Activated CD8-positive, alpha-beta memory T cell treated with anti-CD3 and anti-CD28 coated beads for 1 hour (primary cell): ENCODE results near the gene ADGRA3.

Experiments
- DNase-seq, 2 donors: peaks; one replicate each; pipeline ENCODE4 v3.0.0-alpha.2; 2020; ENCODE audit warnings: low read depth in 1 of 2; ENCODE audit errors: extremely low read depth in 1 of 2

Gene ADGRA3

DNA sequence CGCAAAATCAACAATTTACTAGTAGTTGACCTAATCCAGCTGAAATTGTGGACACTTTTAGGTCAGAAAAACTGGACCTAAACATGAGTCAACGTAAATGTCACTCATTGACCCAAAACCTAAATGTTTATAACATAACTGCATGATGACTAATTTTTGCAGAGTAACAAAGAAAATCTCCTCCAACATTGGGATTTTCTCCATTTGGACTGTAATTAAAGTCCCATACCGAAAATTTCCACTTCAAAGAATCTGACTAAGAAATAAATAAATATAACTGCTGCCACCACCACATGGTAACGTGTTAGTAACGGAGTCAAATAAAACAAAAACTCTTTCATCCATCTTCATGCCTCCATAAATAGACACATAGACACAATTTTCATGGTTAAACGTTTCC, 1.9 kb downstream of the ADGRA3 start:
- no peak for DNase-seq

DNA sequence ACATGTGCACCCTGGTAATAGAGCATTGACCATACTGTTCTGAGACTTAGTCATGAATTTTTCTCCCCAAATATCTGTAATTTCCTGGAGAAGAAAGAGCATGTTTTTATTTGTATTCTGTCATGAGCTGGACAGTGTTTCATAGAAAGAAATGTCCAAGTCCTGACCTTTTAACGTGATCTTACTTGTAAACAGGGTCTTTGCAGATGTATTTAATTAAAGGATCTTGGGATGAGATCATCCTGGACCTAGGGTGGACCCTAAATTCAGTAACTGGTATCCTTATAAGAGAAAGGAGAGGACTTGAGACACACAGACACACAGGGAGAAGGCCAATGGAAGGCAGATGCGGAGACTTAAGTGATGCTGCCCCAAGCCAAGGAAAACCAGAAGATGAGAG, 3.6 kb downstream of the ADGRA3 start:
- no peak for DNase-seq

DNA sequence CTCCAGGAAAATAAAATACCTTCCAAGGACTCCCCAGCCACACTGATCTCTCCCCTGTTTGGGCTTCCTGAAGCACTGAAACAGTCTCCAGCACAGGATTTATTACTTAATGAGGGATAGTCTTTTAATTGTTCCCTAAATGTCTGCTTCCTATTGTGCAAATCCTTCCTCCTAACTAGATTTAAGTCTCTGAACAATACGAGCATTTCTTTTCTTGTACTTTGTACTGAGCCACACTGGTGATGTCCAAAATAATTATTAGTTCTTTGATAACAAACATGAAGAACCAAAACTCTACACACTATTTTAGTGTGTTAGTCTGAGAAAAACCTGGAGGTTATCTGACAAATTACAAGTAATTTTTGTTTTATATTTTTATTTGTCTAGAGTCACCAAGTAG, 5.1 kb downstream of the ADGRA3 start:
- DNase-seq, result no peak

DNA sequence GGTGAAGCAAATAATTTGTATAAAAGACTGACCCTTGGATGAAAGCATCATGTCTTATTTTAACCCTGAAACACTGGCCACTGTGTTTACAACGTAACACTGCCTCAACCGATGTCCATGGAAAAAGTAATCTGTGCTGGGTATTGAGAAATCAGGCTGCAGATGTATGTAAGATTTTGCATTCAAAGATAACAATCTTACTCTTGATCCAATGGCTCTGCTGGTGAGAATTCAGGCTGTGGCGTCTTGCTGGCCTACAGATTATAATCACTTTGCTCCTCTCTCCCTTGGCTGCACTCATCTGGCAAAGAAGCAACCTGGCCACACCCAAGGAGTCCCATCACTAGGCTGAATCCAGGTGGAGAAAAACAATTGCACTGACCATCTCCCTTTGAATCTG, 7.5 kb downstream of the ADGRA3 start:
- DNase-seq, result no peak

DNA sequence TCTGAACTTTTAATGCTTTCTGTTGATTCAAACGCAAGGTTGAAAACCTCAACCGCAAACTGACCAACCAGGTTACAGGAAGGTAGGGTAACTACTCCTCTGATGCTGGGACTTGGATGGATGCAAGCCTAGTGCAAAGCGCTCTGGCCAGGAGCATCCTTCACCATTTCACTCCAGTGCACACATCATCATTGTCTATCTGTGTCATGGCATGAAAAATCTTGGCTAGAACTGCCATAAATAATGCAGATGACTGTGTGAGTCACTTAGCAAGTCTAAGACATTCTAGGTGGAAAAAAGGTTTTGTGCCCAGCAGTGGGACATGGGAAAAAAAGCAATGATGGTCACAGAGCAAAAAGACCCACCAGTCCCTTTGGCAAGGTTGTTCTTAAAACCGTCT, 10.9 kb downstream of the ADGRA3 start:
- DNase-seq, result no peak

DNA sequence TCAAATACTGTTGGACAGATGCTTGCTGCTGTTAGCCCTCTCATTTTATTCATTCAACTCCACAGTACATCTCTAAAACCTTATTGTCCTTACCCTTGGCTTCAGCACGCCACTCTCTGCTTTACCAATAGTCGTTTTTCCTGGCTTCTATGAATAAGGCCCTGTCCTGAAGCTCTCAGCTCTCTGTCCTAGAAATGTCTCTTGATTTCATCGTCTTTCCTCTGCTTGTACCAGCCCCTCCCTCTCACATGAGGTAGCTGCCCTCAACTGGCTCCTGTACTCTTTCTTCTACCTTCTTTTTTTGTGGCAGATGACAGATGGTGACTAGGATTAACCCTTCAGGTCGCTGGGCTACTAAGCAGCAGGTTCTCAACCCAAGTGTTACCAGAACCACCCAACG, 11.4 kb downstream of the ADGRA3 start:
- DNase-seq, result no peak

DNA sequence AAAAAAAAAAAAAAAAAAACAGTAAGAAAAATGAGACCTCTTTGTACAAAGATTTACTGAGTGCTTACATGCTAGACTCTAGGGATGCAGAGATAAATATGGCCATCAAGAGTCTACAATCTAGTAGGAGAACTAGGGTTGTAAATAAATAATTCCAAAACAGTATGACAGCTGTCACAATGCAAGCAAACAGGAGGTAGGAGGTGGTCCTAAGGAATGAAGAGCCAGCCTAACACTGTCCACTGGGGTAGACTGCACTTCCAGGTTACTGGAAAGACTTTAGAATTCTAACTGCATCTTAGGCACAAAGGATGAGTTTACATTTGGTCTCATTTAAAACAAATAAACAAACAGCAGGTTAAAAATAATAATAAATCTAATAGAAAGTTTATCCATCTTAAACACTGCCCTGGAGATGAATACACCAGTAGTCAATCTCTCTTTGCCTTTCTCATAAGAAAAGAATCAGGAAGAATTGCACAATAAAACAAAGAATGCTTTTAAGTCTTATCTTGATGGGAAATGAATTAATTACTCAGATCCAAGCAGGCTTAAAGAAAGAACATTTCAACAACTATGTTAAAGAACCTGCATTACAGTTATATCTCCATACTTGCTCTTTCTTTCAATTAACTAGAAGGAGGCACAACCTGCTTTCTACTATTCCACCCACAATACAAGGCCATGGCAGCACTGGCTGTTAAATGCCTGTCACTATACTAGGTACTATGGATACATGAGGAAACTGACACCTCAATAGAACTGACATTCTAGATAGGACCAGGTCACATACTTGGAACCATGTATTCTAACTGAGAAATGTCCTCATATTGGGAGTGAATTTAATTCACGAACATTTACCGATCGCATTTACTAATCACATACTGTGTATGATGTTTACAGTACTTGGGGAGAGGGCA, 12.7 kb downstream of the ADGRA3 start:
- DNase-seq, result no peak

DNA sequence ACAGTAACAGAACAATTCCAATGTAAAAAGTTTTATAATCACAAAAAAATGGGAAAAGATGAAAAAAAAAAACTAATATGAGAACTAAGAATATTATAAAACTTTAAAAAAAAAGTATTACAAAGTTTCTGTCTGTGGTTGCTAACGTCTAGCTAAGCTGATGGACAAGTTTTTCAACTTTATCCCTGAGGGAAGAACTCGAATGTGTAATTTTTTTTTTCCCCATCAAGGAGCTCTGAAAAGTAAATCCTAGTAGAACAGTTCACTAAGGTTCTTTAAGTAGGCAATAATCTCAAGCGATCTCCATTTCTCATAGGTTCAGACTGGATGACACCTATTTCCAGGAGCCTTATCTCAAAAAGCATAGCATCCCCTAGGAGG, 14.2 kb downstream of the ADGRA3 start:
- DNase-seq, result no peak

DNA sequence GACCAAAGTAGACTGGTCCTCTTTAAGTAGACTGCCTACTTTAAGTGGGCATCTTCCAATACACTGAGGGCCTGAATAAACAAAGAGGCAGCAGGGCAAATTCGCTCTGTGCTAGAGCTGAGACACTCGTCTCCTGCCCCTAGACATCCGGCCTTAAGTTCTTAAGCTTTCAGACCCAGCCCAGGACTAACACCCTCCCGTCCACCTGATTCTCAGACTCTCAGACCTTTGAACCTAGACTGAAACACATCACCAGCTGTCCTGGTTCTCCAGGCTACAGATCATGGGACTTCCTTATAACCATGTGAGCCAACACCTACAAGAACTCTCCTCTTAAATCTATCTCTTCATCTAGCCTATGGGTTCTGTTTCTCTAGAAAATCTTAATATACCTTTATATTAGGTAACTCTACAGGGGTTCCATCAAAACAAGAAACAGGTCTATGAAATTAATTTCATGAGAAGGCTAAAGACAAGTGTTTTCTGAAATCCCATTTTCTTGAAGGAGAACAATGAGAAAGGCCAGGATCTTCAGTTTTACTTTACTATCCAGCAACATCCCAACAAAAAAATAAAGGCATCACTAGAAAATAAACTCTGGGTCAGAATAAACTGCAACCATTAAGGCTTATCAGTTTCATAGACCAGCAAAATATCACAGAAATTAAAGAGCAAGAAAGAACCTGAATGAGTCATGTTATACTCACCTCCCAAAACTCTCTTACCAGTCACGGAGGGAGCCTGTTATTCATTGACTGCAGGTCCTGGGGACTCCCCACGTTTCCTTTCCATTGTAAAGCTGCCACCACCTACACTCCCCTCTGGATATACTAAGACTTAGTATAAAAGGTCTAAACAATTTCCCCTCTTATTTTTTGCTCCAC, 14.8 kb downstream of the ADGRA3 start:
- no peak for DNase-seq

DNA sequence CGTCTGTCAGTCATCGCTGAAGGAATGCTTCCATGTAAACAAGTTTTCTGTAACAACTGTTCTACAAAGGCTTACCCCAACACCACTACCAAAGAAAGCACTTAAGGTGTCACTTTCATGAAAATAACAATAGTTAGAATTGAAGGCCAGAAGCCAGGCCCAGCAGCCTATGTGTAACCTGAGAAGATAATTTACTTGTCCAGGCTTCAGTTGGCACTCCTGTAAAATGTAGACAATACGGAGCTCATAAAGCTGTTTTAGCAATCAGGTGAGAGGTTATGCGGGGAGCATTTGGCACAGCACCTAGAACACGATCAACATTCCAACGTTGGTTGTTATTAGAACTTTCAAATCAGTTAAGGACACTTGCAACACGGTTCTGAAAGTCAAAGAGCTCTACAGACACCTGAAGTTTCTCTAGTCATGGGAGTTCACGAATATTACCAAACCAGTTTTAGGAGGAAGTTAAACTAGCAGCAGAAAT, 15.7 kb downstream of the ADGRA3 start:
- DNase-seq, result no peak

DNA sequence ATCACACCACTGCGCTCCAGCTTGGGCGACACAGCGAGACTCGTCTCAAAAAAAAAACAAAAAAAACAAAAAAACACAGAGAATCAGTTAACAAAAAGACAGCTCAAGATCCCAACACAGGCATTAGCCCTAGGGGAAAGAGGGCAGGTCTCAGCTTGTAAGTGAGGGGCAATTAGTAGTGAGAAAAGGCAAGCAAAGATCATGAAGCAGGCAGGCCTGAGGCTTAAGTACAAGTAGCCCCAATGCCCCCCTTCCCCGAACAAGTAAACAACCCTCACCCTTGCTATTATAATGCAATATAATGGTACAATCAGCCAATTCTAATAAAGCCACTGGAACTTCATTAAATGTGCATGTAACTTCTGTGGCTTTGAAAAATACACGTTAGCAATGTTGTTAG, 17.0 kb downstream of the ADGRA3 start:
- no peak for DNase-seq

DNA sequence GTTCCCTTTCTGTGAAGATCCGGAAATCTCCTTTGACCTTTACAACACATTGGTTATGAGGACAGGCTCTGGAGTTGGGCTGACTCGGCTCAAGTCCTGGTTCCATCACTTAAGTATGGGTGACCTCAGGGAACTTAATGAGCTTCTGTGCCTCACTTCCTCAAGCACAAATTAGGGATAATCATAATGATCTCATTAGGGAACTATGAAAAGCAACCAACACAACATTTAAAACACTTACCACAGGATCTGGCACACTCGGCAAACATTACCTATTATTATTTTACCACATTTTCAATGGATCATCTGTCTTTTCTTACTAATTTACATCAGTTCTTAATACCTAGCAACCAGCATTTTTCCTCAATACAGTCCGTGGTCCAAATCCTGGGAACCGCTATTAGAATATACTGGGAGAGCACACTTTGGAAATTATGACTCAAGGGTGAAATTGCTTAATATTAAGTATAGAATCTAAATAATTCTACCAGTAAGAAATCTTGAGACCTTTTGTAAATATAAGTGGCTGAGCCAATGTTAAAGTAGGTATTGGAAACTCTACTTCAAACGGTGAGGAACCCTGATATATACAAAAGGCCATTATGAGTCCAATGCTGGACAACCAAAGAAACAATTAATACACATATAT, 19.6 kb downstream of the ADGRA3 start:
- DNase-seq, result no peak

DNA sequence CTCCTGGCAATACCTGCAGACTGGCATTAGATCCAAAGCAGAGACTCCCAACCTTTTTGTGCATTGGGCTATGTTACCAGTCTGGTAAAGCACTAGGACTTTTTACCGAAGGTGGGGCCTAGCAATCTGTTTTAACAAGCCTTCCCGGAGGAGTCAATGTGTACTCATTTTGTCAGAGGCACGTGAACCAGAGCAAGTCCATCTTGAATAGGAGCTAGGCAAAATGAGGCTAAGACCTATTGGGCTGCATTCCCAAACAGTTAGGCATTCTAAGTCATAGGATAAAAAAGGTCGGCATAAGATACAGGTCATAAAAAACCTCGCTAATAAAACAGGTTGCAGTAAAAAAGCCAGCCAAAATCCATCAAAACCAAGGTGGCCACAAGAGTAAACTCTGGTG, 22.3 kb downstream of the ADGRA3 start:
- DNase-seq, result no peak

DNA sequence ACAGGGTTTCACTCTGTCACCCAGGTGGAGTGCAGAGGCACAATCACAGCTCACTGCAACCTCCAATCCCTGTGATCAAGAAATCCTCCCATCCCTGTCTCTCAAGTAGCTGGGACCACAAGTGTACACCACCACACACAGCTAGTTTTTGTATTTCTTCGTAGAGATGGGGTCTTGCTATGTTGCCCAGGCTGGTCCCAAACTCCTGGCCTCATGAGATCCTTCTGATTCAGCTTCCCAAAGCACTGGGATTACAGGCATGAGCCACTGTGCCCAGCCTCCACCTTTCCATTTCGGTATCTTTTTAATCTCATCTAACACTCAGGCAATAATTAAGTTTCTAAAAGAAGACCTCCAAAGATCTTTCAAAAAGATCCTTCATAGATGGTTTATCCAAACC, 22.9 kb downstream of the ADGRA3 start:
- no peak for DNase-seq

DNA sequence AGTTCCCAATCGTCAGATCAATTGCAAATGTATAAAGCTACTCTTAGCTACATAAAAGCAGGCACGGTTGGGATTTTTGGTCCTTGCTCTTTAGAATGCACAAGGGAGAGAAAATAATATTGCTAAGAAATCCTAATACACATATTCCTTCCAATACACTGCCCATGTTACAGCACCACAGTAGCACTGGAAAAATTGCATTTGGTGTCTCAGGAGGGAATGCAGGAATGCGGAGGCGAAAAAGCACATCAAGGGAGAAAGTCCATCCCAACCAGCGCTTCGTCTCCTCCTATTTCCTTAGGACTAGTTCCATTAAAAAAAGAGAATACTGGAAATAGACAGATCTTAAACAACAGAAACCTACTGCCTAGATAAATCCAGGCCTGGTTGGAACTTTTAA, 23.9 kb downstream of the ADGRA3 start:
- DNase-seq, result no peak

DNA sequence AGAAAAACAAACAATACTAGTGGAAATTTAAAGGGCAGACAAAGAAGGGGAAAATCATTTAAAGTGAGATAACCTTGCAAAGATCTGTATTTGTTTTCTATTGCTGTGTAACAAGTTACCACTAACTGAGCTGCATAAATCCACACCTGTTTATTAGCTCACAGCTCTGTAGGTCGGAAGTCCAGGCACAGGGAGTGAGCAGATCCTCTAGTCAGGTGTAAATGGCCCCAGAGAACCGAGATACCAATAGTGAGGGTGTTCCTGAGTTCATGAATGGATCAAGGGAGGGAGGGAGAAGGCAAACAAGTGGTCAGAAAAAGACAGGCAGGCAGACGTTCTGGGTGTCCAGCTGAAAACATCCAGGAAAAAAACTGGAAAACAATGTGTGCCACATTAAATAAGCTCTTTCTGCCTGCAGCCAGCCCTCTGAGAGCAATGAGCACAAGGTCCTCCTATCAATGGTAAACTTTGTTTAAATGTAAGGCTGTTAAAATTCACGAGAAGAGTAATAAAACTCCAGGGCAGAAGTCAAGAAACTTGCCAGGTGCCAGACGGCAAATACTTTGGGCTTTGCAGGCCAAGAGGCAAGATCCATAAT, 25.0 kb downstream of the ADGRA3 start:
- no peak for DNase-seq

DNA sequence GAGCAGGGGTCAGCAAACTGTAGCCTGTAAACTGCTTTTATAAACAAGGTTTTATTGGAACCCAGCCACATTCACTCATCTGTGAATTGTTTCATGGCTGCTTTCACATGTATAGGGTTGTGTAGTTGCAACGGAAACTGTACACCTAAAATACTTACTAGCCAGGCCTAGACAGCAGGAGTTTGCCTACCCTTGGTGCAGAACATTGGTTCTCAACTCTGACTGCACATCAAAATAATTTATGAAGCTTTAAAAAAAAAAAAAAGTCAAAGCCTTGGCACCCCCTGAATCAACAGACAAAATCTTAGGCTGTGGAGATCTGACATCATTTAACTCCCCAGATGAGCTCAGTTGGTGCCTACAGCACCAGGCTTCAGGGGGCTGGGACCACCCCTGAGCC, 27.8 kb downstream of the ADGRA3 start:
- DNase-seq, result no peak

DNA sequence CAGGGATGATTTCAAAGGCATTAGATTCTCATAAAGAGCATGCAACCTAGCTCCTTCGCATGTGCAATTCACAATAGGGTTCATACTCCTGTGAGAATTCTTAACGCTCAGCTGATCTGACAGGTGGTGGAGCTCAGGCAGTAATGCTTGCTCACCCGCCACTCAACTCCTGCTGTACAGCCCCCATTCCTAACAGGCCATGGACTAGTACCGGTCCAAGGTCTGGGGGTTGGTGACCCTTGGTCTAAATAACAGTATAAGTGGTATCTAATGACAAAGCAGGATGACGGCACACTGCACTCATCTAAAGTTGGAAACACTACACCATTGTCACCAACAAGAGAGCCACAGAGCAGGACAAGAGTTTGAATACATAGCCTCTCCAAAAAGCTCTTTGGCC, 28.5 kb downstream of the ADGRA3 start:
- DNase-seq, result no peak

DNA sequence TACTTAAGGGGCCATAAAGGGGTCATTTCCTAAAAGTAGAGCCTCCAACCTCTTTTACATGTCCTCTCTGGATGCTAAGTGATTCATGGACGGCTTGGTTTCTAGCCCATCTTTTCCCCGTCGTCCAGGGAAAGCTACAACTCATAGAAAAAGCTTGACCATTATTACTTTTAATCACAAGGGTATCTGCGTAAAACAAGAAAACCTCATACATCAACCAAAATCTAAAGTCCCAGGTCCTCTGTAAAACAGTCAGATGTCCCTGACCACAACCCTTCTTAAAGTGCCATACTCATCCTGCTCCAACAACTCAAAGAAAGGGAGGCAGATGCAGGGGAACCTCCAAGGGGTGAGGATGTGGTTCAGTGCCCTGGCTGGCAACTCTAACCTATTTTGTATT, 29.6 kb downstream of the ADGRA3 start:
- no peak for DNase-seq

DNA sequence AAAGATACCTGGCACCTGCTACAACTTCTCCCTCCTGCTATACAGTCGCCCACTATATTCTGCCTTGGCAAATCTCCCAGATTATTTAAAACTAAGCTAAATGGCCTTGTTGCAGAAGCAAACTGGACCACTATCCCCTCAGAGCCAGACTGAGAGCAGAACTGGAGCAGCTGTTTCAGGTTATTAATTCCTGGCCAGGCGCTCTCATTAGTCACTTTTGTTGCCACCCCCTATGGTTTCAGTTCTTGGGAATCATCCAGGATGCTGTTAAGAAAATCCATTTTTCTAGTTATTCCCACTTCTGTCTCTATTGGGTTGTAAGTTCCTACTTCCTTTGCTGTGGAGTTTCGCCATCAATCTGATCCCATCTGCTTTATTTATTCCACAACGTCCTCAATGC, 30.1 kb downstream of the ADGRA3 start:
- DNase-seq, result no peak

DNA sequence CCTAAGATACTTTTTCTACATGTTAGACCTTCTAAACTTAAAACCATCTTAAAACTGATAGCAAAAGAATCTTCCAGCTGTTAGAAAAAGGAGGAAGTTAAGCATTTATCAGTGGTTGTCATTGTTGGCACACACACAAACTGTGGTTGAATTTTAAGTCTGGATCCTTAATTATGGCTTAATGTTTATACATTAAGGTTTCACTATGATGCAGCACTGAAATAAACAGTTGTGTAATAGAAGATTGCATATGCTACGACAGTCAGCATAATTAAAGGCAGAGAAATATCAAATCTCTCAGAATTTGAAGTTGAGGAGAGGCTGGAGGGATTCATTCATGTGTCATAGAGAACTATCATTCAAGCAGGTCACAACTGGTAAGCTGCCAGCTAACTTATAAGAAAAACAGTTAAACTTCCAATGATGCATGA, 32.3 kb downstream of the ADGRA3 start:
- no peak for DNase-seq
